Neural cell (in vitro differentiated cells): ENCODE data around the gene YTHDC2.
"Not testable (repeated sequence)": the region's sequence is repeated elsewhere in the genome, so short reads cannot be mapped to it uniquely, and the experiment has no call there.

ENCODE experiments used
- CTCF ChIP-seq: fragments of 450-650 bp; IDR thresholded peaks from 2 replicates; pipeline ENCODE4 v1.5.1; 2014; ENCODE audit warnings: antibody characterized with exemption, mild to moderate bottlenecking, moderate library complexity; ENCODE audit not compliant: poor library complexity, severe bottlenecking
- EP300 ChIP-seq: fragments of 450-650 bp; conservative IDR thresholded peaks from 2 replicates; pipeline ENCODE4 v1.6.1; 2014; ENCODE audit warnings: antibody characterized with exemption, mild to moderate bottlenecking, moderate library complexity; ENCODE audit not compliant: poor library complexity, severe bottlenecking
- EZH2 ChIP-seq: fragments of 200-600, 300-800 bp; shearing (Covaris generic), sonication (generic); IDR thresholded peaks from 2 replicates; pipeline ENCODE4 v1.6.1; 2014; ENCODE audit warnings: antibody characterized with exemption, low read length, borderline replicate concordance, mild to moderate bottlenecking; ENCODE audit not compliant: insufficient read depth, poor library complexity, severe bottlenecking
- MXI1 ChIP-seq: fragments of 450-650 bp; conservative IDR thresholded peaks from 2 replicates; pipeline ENCODE4 v1.6.1; 2014; ENCODE audit warnings: antibody characterized with exemption, mild to moderate bottlenecking; ENCODE audit not compliant: poor library complexity, severe bottlenecking
- POLR2AphosphoS5 ChIP-seq: IDR thresholded peaks from 2 replicates; pipeline ENCODE4 v1.6.1; 2012
- RAD21 ChIP-seq: fragments of 450-650 bp; conservative IDR thresholded peaks from 2 replicates; pipeline ENCODE4 v1.6.1; 2014; ENCODE audit warnings: antibody characterized with exemption, mild to moderate bottlenecking, moderate library complexity
- REST ChIP-seq: IDR thresholded peaks from 2 replicates; pipeline ENCODE4 v1.6.1; 2012; ENCODE audit warnings: borderline replicate concordance
- SMC3 ChIP-seq: fragments of 450-650 bp; conservative IDR thresholded peaks from 2 replicates; pipeline ENCODE4 v1.6.1; 2014; ENCODE audit warnings: antibody characterized with exemption, mild to moderate bottlenecking, moderate library complexity; ENCODE audit not compliant: poor library complexity
- TAF1 ChIP-seq: IDR thresholded peaks from 2 replicates; pipeline ENCODE4 v1.6.1; 2012; ENCODE audit warnings: low read depth

- TF ChIP-seq EP300, CTCF, MXI1, EZH2, REST, TAF1, SMC3, POLR2AphosphoS5, RAD21: not testable (repeated sequence)
Observed at GRCh38 chr5:113603246-113603645, 89.8 kb downstream of the YTHDC2 start.
